Measurements from ENCODE around the gene PLCB1.

The PLCB1 gene

GRCh38 chr20:8667306-8667705, 535.2 kb downstream of the PLCB1 start:
- DNase-seq, result no peak

- no peak for DNase-seq
Observed at GRCh38 chr20:8670207-8670892, 538.3 kb downstream of the PLCB1 start.

GRCh38 chr20:8670893-8671215, 538.8 kb downstream of the PLCB1 start:
- peak in 2 of 14 donors; percentile 11 to 86 for DNase-seq

GRCh38 chr20:8671370-8671961, 539.4 kb downstream of the PLCB1 start:
- peak in 1 of 14 donors; percentile 66 for DNase-seq

GRCh38 chr20:8673116-8673515, 541.0 kb downstream of the PLCB1 start:
- DNase-seq, result peak in 1 of 14 donors; percentile 48

- DNase-seq, result no peak
Observed at GRCh38 chr20:8675896-8676295, 543.8 kb downstream of the PLCB1 start.

- no peak for DNase-seq
Observed at GRCh38 chr20:8678098-8678776, 546.2 kb downstream of the PLCB1 start.

- DNase-seq, result no peak
Observed at GRCh38 chr20:8689337-8689736, 557.3 kb downstream of the PLCB1 start.

- DNase-seq, result no peak
Observed at GRCh38 chr20:8690074-8690473, 558.0 kb downstream of the PLCB1 start.

GRCh38 chr20:8693709-8694108, 561.6 kb downstream of the PLCB1 start:
- DNase-seq, result no peak

- DNase-seq, result no peak
Observed at GRCh38 chr20:8700756-8701155, 568.7 kb downstream of the PLCB1 start.

- no peak for DNase-seq
Observed at GRCh38 chr20:8706961-8707700, 575.1 kb downstream of the PLCB1 start.

- DNase-seq, result no peak
Observed at GRCh38 chr20:8709627-8710026, 577.6 kb downstream of the PLCB1 start.

- no peak for DNase-seq
Observed at GRCh38 chr20:8711501-8711900, 579.4 kb downstream of the PLCB1 start.

- DNase-seq, result no peak
Observed at GRCh38 chr20:8714206-8714605, 582.1 kb downstream of the PLCB1 start.

- DNase-seq, result no peak
Observed at GRCh38 chr20:8718279-8718678, 586.2 kb downstream of the PLCB1 start.

- DNase-seq, result no peak
Observed at GRCh38 chr20:8720089-8720488, 588.0 kb downstream of the PLCB1 start.

- DNase-seq, result peak in 2 of 14 donors; percentile 2 to 38
Observed at GRCh38 chr20:8721098-8721497, 589.0 kb downstream of the PLCB1 start.

- peak in 7 of 14 donors; percentile 1 to 43 (median 6) for DNase-seq
Observed at GRCh38 chr20:8722277-8722928, 590.3 kb downstream of the PLCB1 start.

- no peak for DNase-seq
Observed at GRCh38 chr20:8723296-8723695, 591.2 kb downstream of the PLCB1 start.

GRCh38 chr20:8724884-8725283, 592.8 kb downstream of the PLCB1 start:
- no peak for DNase-seq

- no peak for DNase-seq
Observed at GRCh38 chr20:8726460-8726859, 594.4 kb downstream of the PLCB1 start.

- no peak for DNase-seq
Observed at GRCh38 chr20:8735014-8735413, 602.9 kb downstream of the PLCB1 start.

All from C1 segment of cervical spinal cord (tissue), 14 donors.